GM21786 (cell line): Measurements from ENCODE around the gene FHOD1.

Experiments used
- ATAC-seq: cut with Tn5 transposase; IDR thresholded peaks from one replicate; pipeline ENCODE4 v1.9.1; 2021; ENCODE audit not compliant: unreplicated experiment

The FHOD1 gene

GRCh38 chr16:67235816-67236562, 11.3 kb downstream of the FHOD1 start:
- ATAC-seq: no peak

GRCh38 chr16:67234180-67234597, 13.1 kb downstream of the FHOD1 start:
- ATAC-seq: no peak

GRCh38 chr16:67233596-67233995, 13.7 kb downstream of the FHOD1 start:
- ATAC-seq: no peak

GRCh38 chr16:67230809-67231660, 16.2 kb downstream of the FHOD1 start:
- no peak for ATAC-seq

GRCh38 chr16:67229906-67230808, 17.1 kb downstream of the FHOD1 start:
- ATAC-seq: no peak

- ATAC-seq: no peak
These were observed 18.4 kb downstream of the FHOD1 start for GRCh38 chr16:67228905-67229304.

- no peak for ATAC-seq
These were observed 19.1 kb downstream of the FHOD1 start for GRCh38 chr16:67228034-67228785.

GRCh38 chr16:67227567-67227921, 19.7 kb downstream of the FHOD1 start:
- no peak for ATAC-seq

- peak; percentile 93 for ATAC-seq
These were observed 20.3 kb downstream of the FHOD1 start, which contains the start of gene TMEM208 for GRCh38 chr16:67226804-67227566. TMEM208 (plus strand) TSS chr16:67227130; CDS start chr16:67227219, 89 bp downstream.

- ATAC-seq: no peak
These were observed 20.9 kb downstream of the FHOD1 start for GRCh38 chr16:67226295-67226803.

- no peak for ATAC-seq
These were observed 23.3 kb downstream of the FHOD1 start for GRCh38 chr16:67223992-67224391.

- ATAC-seq: no peak
These were observed 30.4 kb downstream of the FHOD1 start for GRCh38 chr16:67216612-67217490.

- no peak for ATAC-seq
These were observed 31.6 kb downstream of the FHOD1 start for GRCh38 chr16:67215706-67216105.

GRCh38 chr16:67213197-67214019, 33.9 kb downstream of the FHOD1 start:
- no peak for ATAC-seq

GRCh38 chr16:67212766-67213165, 34.5 kb downstream of the FHOD1 start:
- no peak for ATAC-seq

GRCh38 chr16:67211674-67212073, 35.6 kb downstream of the FHOD1 start:
- ATAC-seq: no peak

GRCh38 chr16:67210069-67210937, 37.0 kb downstream of the FHOD1 start:
- ATAC-seq: no peak
